Cortex of kidney (tissue), 1 donor: ENCODE measurements around the gene RAB37.

Source experiments
- DNase-seq: peaks from one replicate; lab custom pipeline; 2025; lab: John Stamatoyannopoulos, UW

The RAB37 gene, protein sequence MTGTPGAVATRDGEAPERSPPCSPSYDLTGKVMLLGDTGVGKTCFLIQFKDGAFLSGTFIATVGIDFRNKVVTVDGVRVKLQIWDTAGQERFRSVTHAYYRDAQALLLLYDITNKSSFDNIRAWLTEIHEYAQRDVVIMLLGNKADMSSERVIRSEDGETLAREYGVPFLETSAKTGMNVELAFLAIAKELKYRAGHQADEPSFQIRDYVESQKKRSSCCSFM

DNA sequence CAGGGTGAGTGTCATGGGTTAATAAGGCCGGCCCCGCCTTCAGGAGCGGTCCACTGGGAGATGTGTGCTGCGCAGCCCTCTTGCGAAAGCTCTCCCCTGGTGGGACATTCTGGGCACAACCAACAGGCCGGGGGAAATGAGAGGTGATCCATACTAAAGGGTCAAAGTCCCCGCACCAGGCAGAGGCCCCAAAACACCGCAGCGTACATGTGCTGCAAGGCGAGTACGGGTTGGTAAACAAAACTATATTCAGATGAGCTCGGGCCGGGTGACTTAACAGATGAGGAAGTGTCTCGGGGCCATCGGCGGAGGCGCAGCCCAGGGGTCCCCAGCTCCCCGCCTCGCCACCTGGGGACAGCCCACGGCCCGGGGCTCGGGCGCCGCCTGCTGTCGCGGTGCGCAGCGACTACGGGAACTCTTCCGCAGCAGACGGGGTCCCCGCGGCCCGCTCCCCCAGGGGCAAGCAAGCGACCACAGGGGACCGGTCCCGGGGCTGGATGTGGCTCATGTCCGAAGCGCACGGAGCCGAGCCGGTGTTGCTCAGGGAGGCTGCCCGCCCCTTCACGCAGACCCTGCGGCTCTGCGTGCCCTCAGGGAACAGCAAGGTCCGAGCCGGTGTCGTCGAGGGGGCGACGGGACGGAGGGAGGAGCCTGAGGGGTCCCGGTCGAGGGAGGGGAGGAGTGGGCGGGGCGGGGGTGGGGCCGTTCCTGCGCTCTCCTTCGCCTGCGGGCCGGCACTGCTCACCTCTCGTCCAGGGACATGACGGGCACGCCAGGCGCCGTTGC is at the start of gene RAB37:
RAB37 (plus strand) TSS at position 744 of the 786 bp plus-strand sequence; CDS start at position 761, 17 bp downstream.
- DNase-seq = no peak

- no peak for DNase-seq
Measured at GRCh38 chr17:74687886-74688285, 49.2 kb upstream of the RAB37 start.

DNA sequence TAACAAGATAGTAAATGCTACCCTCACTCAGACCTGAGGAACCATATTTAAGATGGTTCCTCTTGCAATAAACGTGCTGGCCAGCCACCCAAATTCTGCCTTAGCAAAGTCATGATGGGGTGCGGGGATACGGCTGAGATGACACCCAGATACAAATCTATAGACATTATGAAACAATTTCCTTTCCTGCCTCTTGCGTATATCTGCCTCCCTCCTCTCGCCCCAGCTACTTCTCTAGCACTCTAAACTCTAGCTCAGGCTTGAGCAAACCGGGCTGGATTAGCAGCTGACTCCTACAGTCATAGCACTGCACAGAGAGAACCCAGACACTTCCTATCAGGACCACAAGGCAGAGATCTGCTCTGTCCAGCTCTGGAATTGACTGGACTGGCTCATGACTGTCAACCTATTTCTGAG is 46.6 kb upstream of the RAB37 start:
- no peak for DNase-seq

DNA sequence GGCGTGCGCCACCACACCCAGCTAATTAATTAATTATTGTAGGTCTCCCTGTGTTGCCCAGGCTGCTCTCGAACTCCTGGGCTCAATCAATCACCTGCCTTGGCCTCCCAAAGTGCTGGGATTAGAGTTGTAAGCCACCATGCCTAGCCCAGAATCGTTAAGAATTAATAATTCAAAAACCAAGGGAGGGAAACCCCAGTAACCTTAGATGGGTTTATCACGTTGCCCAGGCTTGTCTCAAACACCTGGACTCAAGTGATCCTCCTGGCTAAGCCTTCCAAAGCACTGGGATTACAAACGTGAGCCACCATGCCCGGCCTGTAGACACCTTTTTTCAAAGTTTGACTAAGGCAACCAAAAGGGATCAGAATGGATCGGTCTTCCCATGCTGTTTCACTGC is 45.9 kb upstream of the RAB37 start:
- DNase-seq = no peak

DNA sequence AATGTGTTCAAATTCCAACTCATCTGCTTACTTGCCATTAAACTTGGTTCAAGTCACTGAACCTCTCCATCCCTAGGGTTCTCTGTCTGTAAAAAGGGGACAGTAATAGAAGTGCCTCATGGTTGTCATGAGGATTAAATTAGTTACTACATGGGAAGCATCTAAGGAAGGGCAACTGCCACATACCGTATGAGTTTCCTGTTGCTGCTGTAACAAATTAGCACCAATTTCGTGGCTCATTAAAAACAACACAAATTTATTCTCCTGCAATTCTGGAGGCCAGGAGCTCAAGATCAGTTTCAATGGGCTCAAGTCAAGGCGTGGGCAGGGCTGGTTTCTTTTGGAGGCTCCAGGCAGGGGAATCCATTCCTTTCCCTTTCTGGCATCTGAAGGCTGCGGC is 43.0 kb upstream of the RAB37 start:
- DNase-seq = no peak

GRCh38 chr17:74695629-74696028 is 41.4 kb upstream of the RAB37 start:
- DNase-seq = no peak

GRCh38 chr17:74697515-74697914 is 39.5 kb upstream of the RAB37 start:
- no peak for DNase-seq

DNA sequence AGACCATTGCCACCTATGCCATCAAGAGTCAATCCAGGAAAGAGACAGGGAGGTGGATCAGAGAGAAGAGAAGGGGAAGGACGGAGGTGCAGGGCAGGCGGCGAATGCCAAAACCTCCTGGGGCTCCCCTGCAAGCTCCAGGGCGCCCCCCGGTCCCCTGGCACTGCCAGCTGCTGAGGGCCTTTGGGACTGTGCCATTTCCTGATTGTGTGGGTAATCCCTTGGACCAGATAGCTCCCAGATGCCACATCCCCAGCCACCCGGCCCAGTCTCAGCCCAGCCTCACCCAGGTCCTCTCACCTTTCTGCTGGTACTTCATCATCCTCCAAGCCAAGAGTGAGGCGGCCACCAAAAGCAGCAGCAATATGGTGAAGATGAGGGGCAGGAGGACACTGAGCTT is 39.0 kb upstream of the RAB37 start:
- DNase-seq = no peak

- DNase-seq = no peak
Measured at GRCh38 chr17:74699236-74699635, 37.8 kb upstream of the RAB37 start.

GRCh38 chr17:74702116-74702871 is 34.8 kb upstream of the RAB37 start:
- no peak for DNase-seq

DNA sequence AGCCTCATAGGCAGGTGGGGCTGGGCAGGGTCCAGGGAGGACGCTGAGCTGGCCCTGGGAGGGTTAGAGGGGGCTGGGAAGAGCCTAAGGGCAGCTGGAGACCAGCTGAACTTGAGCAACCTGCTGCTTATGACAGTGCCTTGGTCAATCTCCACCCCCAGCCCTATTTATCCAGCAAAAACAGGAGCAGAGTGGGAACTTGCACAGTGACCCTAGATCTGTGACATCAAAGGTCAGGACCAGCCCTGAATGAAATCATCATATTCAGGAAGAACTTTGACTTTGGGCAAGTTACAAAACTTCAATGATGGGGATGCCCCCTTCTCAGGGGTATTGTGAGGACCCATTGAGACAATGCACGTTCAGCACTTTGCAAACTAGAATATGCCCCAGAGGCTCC is 33.7 kb upstream of the RAB37 start:
- DNase-seq = no peak

GRCh38 chr17:74704544-74704943 is 32.5 kb upstream of the RAB37 start:
- no peak for DNase-seq

DNA sequence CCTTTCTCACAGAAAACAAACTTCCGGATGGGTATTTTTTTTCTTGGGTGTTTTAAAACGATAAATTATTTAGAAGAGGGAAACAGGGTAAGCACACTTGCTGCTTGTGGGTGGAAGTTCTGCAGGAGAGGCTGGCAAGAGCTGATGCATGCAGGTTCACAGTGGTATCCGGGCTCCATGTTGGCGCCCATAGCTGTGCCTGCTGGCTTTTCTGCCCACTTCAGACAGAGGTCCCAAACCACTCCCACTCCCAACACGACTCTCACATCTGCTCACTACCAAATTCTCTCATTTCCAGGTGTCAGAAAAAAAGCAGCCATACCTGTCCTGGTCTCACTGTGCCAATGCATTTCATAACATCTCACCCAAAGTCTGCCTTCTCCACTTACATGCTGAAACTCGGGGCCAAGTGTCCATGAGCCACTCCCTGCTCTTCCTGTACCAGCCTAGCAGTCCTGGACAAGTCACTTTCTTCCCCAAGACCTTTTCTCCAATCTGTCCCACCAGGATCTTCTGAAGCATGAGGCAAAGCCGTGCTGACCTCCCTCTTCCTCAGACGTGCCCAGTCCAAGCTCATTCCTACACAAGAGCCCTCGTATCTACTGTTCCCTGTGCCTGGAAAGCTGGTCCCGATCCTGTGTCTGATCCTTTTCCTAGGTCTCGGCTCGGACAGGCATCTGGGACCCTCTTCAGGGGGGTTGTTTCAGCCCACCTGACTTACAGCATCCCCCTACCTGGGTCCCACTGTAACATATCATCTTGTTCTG is 25.8 kb upstream of the RAB37 start:
- no peak for DNase-seq

DNA sequence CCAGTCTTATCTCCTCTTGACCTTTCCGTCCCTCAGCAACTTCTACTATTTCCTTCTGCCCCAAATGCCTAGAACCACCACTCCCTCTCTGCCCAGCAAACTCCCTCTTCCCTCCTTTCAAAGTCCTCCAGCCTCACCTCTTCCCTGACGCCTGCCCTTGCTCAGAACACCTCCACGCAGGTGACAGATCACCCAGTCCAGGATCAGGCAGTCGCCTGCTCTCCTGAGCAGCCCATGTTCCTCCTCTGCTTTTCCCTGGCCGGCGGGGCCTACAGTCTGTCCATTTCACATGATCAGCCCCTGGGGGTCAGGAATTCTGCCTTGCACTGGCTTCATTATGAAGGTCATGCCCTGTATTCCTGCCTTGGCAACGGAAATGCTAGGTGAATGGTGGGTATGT is 24.8 kb upstream of the RAB37 start:
- DNase-seq = no peak

DNA sequence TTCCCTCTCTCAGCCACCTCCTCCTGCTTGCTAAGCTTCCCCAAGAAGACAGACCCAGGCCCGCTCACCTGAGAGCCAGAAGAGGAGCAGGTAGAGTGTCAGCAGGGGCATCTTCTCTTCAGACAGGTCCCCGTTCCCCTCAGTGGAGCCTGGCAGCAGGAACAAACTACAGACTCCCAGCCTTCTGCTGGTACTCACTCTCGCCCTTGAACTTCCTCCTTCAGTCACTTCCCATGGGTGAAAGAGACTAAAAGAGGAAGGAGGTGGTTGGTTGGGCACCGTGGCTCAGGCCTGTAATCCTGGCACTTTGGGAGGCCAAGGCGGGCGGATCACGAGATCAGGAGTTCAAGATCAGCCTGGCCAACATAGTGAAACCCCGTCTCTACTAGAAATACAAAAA is 24.3 kb upstream of the RAB37 start, which contains the start of gene CD300LF:
CD300LF (minus strand) TSS at position 168 of the 400 bp plus-strand sequence; CDS start at position 111, 57 bp downstream.
- no peak for DNase-seq

DNA sequence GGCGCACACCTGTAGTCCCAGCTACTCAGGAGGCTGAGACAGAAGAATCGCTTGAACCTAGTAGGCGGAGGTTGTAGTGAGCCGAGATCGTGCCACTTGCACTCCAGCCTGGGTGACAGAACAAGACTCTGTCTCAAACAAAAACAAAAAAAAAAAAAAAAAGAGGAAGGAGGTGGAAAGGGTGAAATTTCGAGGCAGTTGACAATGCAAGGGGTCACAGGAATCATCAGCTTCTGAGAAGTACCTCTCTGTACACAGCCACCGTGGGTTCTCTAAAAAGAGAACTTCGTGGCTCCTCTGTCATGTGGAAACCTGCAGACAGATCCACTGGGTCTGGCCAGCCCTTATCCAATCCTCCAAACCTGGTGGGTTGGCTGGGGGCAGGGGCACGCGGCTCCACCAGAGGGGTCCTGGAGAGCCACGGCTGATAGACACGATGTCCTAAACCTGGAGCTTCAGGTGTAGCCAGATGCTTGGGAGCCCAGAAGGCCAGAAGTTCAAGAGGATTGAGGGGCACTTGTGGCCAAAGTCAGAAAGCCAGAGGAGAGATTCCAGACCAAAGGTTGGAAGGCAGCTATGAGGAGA is 23.8 kb upstream of the RAB37 start:
- no peak for DNase-seq

- no peak for DNase-seq
Measured at GRCh38 chr17:74715144-74715543, 21.9 kb upstream of the RAB37 start.

DNA sequence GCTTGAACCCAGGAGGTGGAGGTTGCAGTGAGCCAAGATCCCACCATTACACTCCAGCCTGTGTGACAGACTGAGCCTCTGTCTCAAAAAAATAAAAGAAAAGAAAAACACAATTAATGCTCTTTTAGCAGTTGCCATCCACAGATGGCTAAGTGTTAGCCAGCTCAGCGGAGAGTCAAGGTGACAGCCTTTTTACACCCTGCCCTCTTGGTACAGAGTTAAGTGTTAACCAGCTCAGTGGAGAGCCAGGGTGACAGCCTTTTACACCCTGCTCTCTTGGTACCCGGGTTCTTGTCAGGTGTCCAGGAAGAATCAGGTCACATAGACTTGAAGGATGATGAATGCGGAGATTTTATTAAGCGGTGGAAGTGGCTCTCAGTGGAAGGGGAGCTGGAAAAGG is 16.6 kb upstream of the RAB37 start:
- no peak for DNase-seq

GRCh38 chr17:74722782-74723181 is 14.3 kb upstream of the RAB37 start:
- no peak for DNase-seq

- no peak for DNase-seq
Measured at GRCh38 chr17:74723891-74724290, 13.2 kb upstream of the RAB37 start.

DNA sequence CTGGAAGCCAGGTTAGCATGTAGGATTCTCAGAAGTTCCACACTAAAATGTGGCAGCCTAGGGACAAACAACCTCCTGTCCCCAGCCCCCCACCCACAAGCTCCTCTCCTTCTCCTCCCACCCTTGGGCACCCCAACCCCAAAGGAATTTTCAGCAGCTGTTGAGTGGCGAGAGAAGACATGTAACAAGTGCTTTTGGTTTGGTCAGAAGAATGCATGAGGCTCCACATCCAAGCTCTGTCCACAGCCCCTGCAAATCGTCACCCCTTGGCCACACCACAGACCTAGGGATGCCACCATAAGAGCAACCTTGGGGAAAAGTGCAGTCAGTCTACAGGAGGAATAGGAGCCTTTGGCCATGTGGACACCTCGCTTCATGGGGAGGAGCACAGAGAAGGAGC is 11.9 kb upstream of the RAB37 start:
- no peak for DNase-seq
